ENCODE results near the gene CACNG4.

CACNG4 gene

GRCh38 chr17:66944351-66945146 lies 20.0 kb upstream of the CACNG4 start:
- H3K4me1 ChIP-seq (ENCODE audit: control insufficient read depth in 1 of 2, insufficient read depth in 1 of 2, low read depth in 1 of 2, low read length in 1 of 2): no peaks in the 10 kb centered on the region
- peaks cover 62% of the 10 kb centered on the region for H3K27me3 ChIP-seq
- TF ChIP-seq, protein P1, sequence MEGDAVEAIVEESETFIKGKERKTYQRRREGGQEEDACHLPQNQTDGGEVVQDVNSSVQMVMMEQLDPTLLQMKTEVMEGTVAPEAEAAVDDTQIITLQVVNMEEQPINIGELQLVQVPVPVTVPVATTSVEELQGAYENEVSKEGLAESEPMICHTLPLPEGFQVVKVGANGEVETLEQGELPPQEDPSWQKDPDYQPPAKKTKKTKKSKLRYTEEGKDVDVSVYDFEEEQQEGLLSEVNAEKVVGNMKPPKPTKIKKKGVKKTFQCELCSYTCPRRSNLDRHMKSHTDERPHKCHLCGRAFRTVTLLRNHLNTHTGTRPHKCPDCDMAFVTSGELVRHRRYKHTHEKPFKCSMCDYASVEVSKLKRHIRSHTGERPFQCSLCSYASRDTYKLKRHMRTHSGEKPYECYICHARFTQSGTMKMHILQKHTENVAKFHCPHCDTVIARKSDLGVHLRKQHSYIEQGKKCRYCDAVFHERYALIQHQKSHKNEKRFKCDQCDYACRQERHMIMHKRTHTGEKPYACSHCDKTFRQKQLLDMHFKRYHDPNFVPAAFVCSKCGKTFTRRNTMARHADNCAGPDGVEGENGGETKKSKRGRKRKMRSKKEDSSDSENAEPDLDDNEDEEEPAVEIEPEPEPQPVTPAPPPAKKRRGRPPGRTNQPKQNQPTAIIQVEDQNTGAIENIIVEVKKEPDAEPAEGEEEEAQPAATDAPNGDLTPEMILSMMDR (IDR thresholded peaks at IDR 0.05): no peak
- no peak overlapping the region for H3K27ac ChIP-seq
- no peaks in the 10 kb centered on the region for H3K36me3 ChIP-seq
- no peaks in the 10 kb centered on the region for H3K9me3 ChIP-seq
- no peak overlapping the region for H3K4me3 ChIP-seq (ENCODE audit: low read depth in 1 of 2, low read length in 1 of 2)

- H3K36me3 ChIP-seq: no peaks in the 10 kb centered on the region
- no peak overlapping the region for H3K4me3 ChIP-seq (ENCODE audit: low read depth in 1 of 2, low read length in 1 of 2)
- TF ChIP-seq, protein P1 (IDR thresholded peaks at IDR 0.05): no peak
- no peaks in the 10 kb centered on the region for H3K4me1 ChIP-seq (ENCODE audit: control insufficient read depth in 1 of 2, insufficient read depth in 1 of 2, low read depth in 1 of 2, low read length in 1 of 2)
- H3K9me3 ChIP-seq: no peaks in the 10 kb centered on the region
- H3K27me3 ChIP-seq: peaks cover 62% of the 10 kb centered on the region
- H3K27ac ChIP-seq: no peak overlapping the region
These were observed 19.2 kb upstream of the CACNG4 start for GRCh38 chr17:66945147-66945835.

GRCh38 chr17:66946251-66946650 lies 18.3 kb upstream of the CACNG4 start:
- Histone ChIP-seq H3K4me1 (ENCODE audit: control insufficient read depth in 1 of 2, insufficient read depth in 1 of 2, low read depth in 1 of 2, low read length in 1 of 2) (no peaks in the 10 kb centered on the region), H3K9me3 (no peaks in the 10 kb centered on the region), H3K4me3 (ENCODE audit: low read depth in 1 of 2, low read length in 1 of 2) (no peak overlapping the region), H3K27me3 (peaks cover 62% of the 10 kb centered on the region), H3K27ac (no peak overlapping the region), H3K36me3 (no peaks in the 10 kb centered on the region)
- TF ChIP-seq, protein P1 (IDR thresholded peaks at IDR 0.05): no peak

- no peaks in the 10 kb centered on the region for H3K4me1 ChIP-seq (ENCODE audit: control insufficient read depth in 1 of 2, insufficient read depth in 1 of 2, low read depth in 1 of 2, low read length in 1 of 2)
- no peak overlapping the region for H3K4me3 ChIP-seq (ENCODE audit: low read depth in 1 of 2, low read length in 1 of 2)
- TF ChIP-seq, protein P1 (IDR thresholded peaks at IDR 0.05): no peak
- H3K9me3 ChIP-seq: no peaks in the 10 kb centered on the region
- no peaks in the 10 kb centered on the region for H3K36me3 ChIP-seq
- no peak overlapping the region for H3K27ac ChIP-seq
- H3K27me3 ChIP-seq: peaks cover 56% of the 10 kb centered on the region
These were observed 17.2 kb upstream of the CACNG4 start for GRCh38 chr17:66947311-66947710.

DNA sequence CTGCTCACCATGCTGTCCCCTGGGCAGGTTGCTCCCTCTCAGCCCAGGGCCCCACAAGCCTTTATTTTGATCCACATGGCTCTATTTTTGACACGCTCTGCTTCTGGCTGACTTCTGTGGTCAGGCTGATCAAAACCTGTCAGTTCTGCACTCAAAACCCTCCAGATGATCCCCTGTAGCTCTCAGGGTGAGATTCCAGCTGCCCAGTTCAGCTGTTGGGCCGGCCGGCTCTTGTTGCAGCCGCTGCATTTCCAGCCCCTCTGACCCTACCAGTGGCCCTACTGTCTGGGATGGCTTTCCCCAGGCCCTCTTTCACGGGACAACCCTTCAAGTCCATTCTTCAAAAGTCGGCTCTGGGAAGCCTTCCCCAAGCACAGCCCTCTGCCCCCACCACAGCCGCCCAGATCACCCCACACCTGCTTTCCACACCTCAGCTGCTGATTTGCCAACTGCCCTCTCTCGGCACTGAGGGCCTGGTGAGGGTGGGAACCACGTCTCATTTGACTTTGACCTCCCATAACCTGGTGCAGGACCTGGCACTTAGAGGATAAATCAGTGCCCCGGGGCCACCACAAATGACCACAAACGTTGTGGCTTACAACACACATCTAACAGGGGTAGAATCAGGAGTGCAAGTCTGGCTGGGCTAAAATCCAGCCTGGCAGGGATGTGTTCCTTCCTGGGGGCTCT lies 16.3 kb upstream of the CACNG4 start:
- Histone ChIP-seq H3K27me3 (peaks cover 48% of the 10 kb centered on the region), H3K4me3 (ENCODE audit: low read depth in 1 of 2, low read length in 1 of 2) (no peak overlapping the region), H3K9me3 (no peaks in the 10 kb centered on the region), H3K27ac (no peak overlapping the region), H3K4me1 (ENCODE audit: control insufficient read depth in 1 of 2, insufficient read depth in 1 of 2, low read depth in 1 of 2, low read length in 1 of 2) (no peaks in the 10 kb centered on the region), H3K36me3 (no peaks in the 10 kb centered on the region)
- TF ChIP-seq, protein P1 (IDR thresholded peaks at IDR 0.05): no peak
